CD4-positive, alpha-beta T cell treated with Interleukin-15 for 1 hour (primary cell): ENCODE measurements around the gene POLR3G.

Experiments
- DNase-seq: peaks from one replicate; pipeline ENCODE4 v3.0.0-alpha.2; 2020

Gene POLR3G

DNA sequence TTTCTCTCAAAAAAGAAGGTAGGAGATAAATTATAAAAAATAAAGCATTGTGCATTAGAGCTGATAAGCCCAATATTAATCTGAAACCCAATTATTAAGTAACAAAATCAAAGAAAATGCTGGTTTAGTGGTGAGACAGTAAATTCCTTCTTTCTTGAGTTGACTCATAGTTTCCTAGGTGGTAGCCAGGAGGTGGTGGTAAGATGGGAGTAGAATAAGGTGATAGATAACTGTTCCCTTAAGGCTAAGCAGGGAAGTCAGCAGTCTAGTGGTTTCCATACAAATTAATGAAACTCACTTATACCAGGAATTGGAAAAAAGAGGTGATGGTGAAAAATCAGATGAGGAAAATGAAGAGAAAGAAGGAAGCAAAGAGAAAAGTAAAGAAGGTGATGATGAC is 31.6 kb downstream of the POLR3G start:
- no peak for DNase-seq

DNA sequence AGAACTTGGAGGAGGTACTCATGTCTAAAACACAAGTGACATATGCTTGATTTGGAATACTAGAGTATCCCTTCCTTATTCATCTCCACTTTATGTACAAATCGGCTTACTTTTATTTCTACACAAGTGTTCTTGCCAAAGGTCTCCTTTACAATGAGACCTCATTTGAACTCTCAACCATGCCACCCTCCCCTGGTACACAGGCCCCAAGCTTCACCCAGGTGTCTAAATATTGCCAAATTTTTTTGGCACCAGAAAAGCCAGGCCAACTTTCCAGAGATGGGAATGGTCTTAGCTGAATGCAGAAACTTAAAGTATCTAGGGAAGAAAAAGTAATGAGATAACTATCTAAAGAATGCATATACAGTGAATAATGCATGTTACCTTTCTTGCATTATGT is 35.8 kb downstream of the POLR3G start:
- no peak for DNase-seq

DNA sequence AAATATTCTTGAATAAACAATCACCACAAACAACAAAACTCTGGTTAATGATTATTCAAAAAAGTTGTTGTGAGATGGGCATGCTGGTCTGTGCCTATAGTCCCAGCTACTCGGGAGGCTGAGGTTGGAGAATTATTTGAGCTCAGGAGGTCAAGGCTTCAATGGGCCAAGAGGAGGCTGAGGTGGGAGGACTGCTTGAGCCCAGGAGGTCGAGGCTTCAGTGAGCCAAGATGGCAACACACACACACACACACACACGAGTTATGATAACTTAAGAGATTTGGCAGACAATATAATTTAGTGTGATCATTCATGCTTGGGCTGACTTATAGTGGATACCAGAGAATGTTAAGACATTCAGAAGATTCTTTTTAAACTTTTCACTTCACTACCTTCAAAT is 39.9 kb downstream of the POLR3G start:
- DNase-seq: no peak

DNA sequence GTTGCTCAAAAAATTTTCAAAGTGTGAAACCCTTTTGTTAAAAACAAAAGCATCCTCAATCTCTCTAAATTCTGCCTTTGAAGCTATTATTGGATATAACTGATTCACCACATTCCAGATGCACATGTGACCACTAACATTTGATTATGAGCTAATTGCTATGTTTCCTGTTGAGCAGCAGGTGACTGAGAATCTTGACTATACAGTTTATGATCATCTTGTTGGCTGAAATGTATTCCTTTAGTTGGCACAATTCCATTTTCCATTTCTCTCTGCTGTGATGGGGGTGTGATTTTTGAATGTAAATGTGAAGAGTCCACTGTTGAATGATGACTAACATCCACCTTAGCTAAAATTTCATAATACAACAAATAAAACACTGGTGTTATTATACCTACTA is 44.0 kb downstream of the POLR3G start:
- no peak for DNase-seq

DNA sequence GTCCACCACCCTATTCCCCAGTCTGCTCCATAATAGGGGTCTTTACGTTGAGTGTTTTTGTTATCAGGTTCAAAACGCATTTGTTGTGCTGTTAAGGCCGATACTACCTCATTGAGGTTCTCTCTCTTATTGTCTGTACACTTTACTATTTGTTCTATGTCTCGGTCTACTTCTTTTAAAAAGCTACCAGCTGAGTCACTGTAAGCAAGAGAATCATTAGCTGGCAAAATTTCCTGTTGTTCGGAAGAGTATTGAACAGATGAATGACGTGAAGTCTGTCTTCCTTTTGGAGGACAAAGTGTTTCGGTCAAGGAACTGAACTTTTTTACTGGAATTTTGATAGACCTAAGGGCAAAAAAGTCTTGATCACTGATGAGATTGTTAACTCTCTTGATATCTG is 44.4 kb downstream of the POLR3G start:
- DNase-seq: no peak

DNA sequence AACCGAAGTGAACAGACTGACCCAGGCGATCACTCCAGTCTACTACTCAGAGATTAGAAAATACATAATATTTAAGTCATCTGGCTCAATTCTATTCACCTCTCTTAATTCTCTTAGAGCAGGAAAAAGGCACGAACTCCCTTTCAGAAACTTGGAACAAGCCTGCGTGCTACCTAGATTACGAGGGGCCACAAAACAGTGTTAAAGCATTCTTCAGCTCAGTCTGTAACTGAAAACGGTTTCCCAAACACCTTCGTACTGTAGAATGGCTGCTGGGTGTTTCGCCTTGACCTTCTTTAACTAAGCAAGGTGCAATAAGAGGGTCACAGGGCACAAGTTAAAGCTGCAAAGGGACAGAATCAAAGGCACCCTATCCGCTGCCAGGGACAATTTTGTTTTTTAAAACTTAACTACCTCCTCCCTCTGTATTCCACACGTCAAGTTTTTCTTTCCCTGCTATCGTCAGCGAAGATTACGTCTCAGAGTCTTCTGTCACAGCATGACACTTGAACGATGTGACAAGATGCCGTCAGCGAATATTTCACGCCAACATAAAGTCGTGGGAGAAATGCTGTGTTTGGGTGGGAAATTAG is 54.0 kb downstream of the POLR3G start:
- DNase-seq: no peak

DNA sequence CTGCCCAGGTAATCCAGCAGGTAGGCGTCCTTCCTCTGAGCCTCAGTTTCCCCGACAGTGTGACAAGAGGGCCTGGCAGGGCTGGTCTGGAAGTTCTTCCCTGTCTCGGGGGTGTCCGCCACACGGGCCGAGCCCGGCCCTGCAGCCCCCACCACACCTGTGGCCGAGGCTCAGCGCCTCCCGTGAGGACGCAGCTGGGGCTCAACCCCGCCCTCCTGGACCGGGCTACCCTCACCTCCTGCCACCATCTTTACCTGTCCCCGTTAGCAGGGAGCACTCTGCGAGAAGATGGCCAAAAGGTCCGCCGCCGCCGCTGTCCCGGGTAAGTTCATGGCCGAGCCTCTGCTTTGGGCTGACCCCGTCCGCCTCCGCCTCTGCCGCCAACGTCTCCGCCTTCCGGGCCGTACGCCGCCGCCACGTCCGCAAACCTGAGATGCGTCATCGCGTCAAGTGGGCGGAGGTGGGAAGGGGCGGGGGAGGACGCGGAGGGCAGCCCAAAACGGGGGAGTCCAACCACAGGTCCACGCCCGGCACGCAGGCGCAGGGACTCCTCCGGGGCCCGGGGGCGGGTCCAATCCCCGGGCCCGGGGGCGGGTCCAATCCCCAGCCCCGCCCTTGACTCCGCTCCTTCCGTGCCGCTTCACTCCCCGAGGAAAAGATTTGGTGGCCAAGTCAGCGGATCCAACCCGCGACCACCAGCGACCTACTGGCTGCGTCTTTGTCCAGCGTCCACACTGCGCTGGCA is 54.7 kb downstream of the POLR3G start, which contains the start of gene LYSMD3:
TSS of gene LYSMD3 (minus strand) at position 391 of the 745 bp plus-strand sequence. CDS start 4,295 bp downstream, outside the sequence.
- DNase-seq: peak; percentile 97

DNA sequence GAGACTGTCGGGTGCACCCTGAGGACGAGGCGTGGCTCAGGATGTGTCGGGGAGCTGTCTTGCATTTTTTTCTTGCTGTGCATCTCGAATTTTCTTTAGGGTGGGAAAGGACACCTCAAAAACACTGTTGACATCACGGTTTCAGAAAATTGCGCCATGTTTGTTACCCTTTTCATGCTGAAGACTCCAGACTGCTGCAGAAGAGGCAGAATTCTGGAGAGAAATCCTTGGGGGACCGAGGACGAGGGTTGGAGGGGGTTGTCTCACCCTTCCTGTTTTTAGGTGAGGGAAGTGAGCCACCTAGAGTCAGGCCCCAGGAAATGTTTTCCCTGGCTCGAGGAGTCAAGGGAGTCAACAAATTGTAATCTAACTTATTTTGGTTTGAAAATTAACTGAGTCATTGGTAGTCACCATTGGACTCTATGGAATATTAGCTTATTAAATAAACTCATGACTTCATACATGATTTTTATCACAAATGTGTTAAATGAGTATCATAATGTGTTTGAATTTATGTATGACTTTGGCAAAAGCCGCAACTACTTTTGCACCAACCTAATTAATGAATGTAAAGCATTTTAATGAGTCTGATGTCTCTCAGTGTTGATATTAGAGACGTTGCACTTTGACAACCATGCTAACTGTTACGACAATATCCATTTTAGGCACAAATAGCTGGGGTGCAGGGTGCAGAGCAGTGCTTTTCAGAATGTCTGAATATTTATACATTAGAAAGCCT is 55.4 kb downstream of the POLR3G start:
- no peak for DNase-seq

DNA sequence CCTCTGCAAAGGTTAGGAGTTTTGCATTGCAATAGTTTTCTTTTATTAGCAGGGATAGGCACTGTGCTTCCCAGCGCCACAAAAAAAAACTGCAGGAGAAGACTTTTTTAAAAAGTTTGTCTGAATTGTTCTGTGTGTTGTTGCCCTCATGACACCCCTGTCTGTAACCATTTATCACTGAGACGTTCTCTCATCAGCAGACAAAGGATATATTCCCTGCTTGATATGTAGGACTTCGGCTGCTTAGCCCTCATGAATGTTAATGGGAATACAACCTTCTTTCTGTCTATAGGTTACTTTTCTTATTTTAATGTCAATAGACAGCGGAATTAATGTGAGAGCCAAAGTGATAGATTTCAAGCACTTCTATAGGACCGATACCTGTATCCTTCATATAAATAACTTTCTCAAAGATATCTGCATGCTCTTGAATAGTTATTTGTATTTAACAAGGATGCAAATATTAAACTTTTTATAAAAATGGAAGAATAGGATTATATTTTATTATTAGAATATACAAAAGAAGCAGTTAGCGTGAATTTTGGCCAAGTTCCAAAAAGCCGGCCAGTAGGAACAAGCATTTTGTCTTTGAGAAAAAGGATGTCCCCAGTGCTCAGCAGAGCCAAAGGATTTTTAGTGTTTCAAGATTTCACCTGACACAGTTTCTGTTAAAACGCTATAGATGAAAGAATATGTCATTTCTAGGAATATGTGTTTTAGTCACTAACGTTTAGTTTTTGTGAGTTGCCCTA is 56.2 kb downstream of the POLR3G start:
- no peak for DNase-seq

DNA sequence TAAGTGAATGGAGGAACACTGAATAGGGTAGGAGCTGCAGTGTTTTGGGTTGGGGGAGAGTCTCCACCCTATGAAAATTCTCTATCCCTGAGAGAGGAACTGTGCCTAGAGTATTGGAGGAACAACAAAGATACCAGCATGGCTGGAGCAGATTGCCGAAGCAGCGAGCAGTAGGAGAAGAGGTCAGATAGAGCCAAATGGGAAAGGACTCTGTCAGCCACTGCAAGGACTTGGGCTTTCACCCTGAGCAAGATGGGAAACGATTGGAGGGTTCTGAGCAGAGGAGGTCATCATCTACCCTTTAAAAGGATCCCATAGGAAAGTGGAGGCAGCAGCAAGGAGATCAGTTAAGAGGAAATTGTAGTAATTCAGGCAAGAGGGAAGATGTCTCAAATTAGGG is 59.1 kb downstream of the POLR3G start:
- no peak for DNase-seq

DNA sequence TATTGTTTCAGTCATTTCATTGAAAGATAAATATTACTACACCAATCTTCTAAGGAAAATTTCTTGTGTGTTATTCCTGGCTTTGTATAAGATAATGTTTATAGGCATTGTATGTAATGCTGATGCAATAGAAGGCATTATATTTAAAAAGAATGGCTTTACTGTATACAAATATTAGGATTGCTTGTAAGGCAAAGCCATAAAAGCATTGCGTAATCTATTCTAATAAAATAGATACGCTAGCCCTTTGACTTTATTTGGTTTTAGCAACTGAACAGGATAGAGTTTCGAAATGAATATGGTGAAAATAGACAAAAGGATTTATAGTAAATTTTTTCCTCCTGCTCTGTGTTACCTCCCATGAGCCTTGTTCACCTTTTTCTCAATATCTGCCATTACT is 60.3 kb downstream of the POLR3G start:
- no peak for DNase-seq

DNA sequence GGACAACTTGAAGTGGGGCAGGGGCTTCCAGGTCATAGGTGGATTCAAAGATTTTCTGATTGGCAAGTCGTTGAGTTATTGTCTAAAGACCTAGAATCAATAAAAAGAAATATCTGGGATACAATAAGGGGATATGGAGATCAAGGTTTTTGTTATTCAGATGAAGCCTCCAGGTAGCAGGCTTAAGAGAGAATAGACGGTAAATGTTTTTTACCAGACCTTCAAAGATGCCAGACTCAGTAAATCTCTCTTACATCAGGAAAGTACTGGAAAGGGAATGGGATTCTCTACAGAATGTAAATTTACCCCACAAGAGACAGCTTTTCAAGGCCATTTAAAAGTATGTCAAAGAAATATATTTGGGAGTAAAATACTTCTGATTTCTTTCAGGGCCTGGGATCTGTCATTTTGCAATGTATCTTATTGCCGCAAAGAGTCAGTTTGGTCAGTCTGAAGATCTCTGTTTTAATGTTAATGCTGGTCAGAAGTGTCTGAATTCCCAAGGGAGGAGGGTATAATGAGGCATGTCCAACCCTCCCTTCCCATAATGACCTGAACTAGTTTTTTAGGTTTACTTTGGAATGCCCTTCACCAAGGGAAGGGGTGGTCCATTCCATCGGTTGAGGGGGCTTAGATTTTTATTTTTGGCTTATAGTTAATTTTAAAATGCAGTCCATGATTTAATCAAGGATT is 68.3 kb downstream of the POLR3G start:
- no peak for DNase-seq

DNA sequence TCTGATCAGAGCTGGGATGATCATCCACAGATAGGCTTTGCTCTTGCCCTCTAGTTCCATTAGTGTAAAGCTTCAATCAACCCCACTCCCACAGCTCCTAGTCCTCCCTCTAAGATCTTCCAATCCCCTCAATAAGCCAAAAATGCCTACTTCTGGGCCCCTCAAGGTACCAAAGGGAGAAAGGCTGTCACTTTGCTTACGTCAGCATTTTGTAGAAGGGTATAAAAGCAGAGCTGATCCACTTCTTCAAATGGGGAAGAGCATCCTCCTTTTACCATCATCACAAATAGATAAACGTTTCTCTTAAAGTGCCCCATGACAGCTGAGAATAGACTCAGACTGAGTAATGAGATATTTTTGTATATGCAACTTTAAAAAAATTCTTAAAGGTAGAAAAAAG is 70.8 kb downstream of the POLR3G start:
- DNase-seq: no peak

DNA sequence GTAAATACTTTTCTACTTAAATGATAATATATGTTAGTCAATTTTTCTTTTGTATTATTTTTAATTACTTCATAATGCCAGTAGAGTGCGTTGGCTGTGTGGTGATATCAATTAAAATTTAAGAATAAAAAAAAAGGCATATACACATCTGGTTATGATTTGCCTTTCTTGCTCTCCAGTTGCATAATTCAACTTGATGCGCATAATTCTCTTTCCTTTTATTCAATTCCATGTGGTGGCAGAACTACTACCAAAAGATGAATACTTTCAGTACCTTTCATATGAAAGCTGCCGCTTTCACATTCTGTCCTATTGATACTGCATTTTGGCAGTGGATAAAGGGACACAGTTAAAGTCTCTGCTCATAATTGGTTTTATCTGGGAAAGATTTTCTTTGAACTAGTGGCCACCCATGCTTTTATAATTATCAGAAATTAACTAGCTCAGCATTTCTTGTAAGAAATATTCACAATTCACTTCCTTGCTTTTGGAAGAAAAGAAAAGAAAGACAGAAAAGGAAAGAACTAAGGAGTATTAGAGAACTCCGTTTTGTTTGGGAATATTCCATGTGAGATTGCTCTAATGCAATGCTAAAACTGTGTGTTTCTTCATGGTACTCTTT is 71.7 kb downstream of the POLR3G start:
- no peak for DNase-seq

DNA sequence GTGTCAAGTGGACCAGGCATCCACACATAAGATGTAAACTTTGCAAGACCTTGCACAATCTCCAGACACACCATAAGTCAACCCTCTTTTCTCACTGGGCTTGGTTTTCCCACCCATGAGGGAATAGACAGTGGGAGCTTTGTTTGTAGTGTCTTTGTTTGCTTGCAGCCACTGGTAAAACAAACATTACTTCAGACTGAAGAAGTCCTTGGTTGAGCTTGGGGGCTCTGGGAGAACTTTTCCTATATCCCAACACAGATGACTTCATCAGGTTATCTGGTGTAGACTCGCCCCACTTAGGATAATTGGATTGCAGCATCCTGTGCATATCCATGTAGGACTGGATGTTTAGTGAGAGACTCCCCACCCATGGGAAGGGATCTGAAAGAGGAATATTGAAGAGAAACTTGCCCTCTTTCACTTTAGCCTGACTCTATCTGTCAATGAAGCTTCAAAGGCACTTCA is 72.4 kb downstream of the POLR3G start:
- no peak for DNase-seq

DNA sequence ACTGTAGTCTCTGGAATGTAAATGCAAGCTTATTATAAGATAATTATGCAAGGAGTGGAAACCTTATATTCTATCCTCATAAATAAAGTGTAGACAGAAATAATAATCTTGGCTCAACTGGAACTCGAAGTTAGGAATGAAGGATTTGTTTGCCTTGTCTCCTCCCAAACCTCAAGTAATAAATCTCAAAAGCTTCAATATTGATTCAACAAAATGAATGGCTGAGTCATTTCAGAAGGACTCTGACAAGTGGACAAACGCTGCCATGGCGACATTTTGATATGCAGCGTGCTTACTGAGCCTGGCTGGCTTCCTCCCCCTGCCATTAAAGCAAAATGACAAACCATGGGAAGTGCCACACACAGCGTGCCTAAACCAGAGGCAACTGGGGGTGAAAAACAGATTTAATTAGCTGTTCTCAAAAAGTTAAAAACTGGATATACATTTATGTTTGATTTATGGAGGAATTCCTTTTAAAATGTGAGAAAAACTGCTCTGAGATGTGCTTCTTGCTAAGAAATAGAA is 73.5 kb downstream of the POLR3G start:
- no peak for DNase-seq

DNA sequence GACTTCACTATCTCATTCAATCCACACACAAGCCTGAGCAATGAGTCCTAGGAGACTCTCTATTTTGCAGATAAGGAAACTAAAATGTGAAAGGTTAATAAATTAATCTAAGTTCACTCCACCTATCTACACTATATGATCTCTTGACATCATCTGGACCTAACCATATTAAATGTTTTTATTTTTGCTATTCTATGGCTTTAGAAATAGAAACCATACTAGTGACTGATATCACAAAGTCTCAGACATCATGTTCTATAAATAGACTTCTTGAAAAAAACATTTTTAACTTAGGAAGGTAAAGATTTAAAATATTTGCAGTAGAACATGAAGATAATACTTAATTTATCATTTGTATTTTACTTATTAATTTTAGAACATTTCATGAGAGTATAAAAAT is 74.6 kb downstream of the POLR3G start:
- DNase-seq: no peak

DNA sequence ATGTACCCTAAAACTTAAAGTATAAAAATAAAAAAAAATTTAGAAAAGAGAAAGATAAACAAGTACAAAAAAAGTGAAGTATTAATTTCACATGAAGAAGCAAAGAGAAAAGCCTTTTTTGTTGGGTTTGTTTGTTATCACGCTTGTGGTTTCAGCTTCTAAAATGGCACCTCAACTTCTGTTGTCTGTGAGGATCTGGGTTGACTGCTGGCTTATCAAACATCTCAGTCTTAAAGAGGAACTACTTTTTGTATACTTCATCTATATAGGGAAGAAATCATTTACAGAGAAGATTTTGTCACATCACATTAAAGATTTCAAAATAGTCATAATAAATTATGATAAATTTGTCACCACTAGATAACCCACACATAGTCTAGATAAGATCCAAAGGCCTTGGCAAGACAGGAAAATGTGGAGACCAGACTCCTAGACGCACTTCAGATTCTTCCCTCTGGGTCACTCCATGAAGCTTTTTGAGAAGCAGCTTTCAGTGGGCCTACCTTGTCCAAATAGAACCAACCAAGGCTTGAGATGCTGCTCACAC is 75.1 kb downstream of the POLR3G start:
- no peak for DNase-seq

DNA sequence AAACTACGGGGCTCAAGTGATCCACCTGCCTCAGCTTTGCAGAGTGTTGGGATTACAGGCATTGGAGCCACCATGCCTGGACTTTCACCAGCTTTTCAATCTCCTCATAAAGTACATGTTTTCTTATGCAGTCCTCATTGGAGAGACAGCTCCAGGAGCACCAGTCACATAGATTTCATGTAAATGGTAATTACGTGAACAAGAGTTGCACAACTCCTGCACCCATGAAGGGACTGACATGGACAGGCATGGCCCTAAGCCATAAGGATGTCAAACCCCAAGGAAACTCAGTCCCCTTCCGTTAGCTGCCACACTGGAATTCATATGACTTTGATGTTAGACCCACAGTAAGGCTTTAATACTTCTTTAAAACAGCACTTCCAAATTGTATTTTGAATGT is 76.3 kb downstream of the POLR3G start:
- DNase-seq: no peak

DNA sequence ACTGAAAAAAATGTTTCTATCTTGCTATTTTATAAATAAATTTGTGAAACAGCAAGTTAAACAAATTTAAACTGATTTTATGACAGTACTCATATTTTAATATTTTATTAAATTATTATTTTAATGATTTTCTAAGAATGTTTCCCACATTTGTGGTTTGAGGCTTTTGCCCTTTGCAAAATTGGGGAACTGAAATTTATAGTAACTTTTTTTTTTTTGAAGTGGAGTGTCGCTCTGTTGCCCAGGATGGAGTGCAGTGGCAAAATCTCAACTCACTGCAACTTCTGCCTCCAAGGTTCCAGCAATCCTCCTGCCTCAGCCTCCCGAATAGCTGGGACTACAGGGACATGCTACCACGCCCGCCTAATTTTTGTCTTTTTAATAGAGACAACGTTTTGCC is 76.7 kb downstream of the POLR3G start:
- no peak for DNase-seq

DNA sequence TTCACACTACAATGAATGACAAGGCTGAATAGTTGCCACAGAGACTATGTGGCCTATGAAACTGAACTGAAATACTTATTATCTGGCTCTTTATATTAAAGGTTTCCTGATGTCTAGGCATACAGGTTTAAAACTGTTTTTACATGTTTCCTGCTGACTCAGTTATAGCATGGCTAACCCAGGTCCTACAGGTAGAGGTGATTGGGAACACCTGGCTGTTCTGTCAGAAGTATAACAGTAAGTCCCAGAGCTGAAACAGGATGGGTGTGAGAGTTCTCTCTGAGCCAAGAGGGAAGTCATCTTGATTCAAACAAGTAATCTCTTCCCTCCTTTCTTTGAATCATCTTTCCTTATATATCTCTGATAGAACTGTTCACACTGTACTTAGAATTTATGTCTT is 79.0 kb downstream of the POLR3G start:
- DNase-seq: no peak
